Measurements from ENCODE around the gene KREMEN1.

- TF ChIP-seq POLR2AphosphoS5 (IDR thresholded peaks at IDR 0.05; ENCODE audit: low read depth) (no peak), CTCF (IDR thresholded peaks at IDR 0.05; ENCODE audit: insufficient read depth, low read length) (no peak)
These were observed 16.0 kb downstream of the KREMEN1 start for GRCh38 chr22:29088809-29089208.

Data from HL-60 (cell line).